Stomach (tissue), 9 donors: ENCODE data around the gene VASP. TPM values are rescaled to one million over a fixed set of nuclear protein-coding genes. Genes with fewer than 3 reads are reported as not detected.
A peak's percentile ranks its signal among the peaks of the same experiment; 100 is the strongest.

Experiments
- DNase-seq, 2 donors: peaks; one replicate each; pipeline versions ENCODE4 v3.0.0 to v3.0.0-alpha.2; 2013 to 2019
- H3K27ac ChIP-seq, 5 donors: fragments of 200-600 bp in 4 of 5; sonication (generic) in 4 of 5; one replicate each; pipeline ENCODE4 v1.5.1; 2013 to 2019; ENCODE audit warnings: mild to moderate bottlenecking in 1 of 5, moderate library complexity in 1 of 5
- H3K27me3 ChIP-seq, 3 donors: fragments of 200-600 bp; sonication (generic); one replicate each; pipeline ENCODE4 v1.5.1; 2017 to 2019; ENCODE audit warnings: mixed run types in 1 of 3
- H3K36me3 ChIP-seq, 4 donors: fragments of 200-600 bp; sonication (generic); 1 replicate in 3 of 4; 2 replicates in 1 of 4; pipeline ENCODE4 v1.5.1; 2016 to 2019
- H3K4me1 ChIP-seq, 4 donors: fragments of 200-600 bp; sonication (generic); one replicate each; pipeline ENCODE4 v1.5.1; 2016 to 2019
- H3K4me3 ChIP-seq, 4 donors: fragments of 200-600 bp; sonication (generic) in 3 of 4; one replicate each; pipeline ENCODE4 v1.5.1; 2016 to 2019; ENCODE audit warnings: mild to moderate bottlenecking in 1 of 4
- H3K9me3 ChIP-seq, 4 donors: fragments of 200-600 bp; sonication (generic); one replicate each; pipeline ENCODE4 v1.5.1; 2016 to 2019
- EP300 ChIP-seq: sonication (generic); formaldehyde crosslinking; IDR thresholded peaks from one replicate; pipeline ENCODE4 v1.6.1; 2017; ENCODE audit warnings: antibody characterized with exemption
- POLR2A ChIP-seq, 4 donors: fragments of 450-650 bp; IDR thresholded peaks; one replicate each; pipeline ENCODE4 v1.6.1; 2016; ENCODE audit warnings: antibody characterized with exemption in 4 of 4, control low read depth in 2 of 4, mild to moderate bottlenecking in 1 of 4, moderate library complexity in 1 of 4
- POLR2AphosphoS5 ChIP-seq, 3 donors: sonication (generic); formaldehyde crosslinking; IDR thresholded peaks; one replicate each; pipeline ENCODE4 v1.6.1; 2016; ENCODE audit warnings: antibody characterized with exemption in 3 of 3
- WGBS, 5 donors: extraction: QIAGEN DNeasy Blood & Tissue Kit in 3 of 5; methylation state at CpG; one replicate each; pipeline versions ENCODE4 v1.1.5 to v1.1.7; 2013 to 2018; 5-methylcytosine and 5-hydroxymethylcytosine counted together
- intact Hi-C: fragments of 100-400 bp; cut with DNase I; formaldehyde crosslinking; loops from one replicate; pipeline ENCODE4 v1.15.1; 2023; ENCODE audit warnings: low total_unique reads
- polyA plus RNA-seq, 3 donors: library from polyadenylated mRNA; stranded (reverse); fragments of 200-250 nt; gene quantifications; one replicate each; pipeline ENCODE4 v1.2.3, GENCODE V29; 2013
- total RNA-seq, 5 donors: library from RNA; depleted of rRNA; stranded (reverse); fragments of >200 nt; gene quantifications; one replicate each; pipeline versions ENCODE4 v1.1.0 to v1.2.3, GENCODE V29; 2014 to 2016
- TF ChIP-seq, protein P1 (sequence below), 7 experiments: fragments of 450-650 bp in 4 of 7; fragments of 200-600 bp in 3 of 7; sonication (generic) in 3 of 7; IDR thresholded peaks; one replicate each; pipeline ENCODE4 v1.5.1; 2016 to 2019; ENCODE audit warnings: antibody characterized with exemption in 7 of 7, control low read depth in 2 of 7, mild to moderate bottlenecking in 1 of 7
- donor health status: healthy with polysubstance abuse.
- donor health status: Bipolar disorder and iron deficiency.
- donor health status: healthy.

The VASP gene
- total and polyA plus RNA-seq, 8 donors: 48.4 to 280 (median 97.5) TPM

DNA sequence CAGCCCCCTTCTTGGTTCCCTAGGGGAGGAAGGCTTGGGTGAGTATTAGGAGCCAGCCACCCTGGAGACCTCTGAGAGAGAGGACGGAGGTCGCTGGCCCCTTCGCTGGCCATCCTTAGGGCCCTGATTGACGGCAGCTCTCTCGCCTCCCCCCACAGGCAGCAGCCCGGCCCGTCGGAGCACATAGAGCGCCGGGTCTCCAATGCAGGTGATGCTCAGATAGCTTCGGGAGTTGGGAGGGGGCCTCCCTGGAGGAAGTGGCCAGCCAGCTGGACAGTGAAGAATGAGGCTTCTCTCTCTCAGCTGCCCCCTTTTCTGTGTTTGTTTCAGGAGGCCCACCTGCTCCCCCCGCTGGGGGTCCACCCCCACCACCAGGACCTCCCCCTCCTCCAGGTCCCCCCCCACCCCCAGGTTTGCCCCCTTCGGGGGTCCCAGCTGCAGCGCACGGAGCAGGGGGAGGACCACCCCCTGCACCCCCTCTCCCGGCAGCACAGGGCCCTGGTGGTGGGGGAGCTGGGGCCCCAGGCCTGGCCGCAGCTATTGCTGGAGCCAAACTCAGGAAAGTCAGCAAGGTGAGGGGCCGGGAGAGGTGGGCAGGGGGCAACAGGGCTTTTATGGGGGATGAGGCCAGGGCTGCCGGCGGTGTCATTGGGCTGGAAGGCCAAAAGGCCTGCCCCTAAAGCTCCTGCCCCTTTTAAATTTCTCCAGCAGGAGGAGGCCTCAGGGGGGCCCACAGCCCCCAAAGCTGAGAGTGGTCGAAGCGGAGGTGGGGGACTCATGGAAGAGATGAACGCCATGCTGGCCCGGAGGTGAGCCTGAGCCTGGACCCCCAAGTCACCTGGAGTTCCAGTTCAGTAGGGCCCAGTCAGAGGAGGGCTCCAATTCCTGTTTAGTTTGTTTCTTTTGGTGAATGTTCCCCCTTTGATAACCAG lies 15.0 kb downstream of the VASP start:
- peaks cover 78 to 98% (median 96%) of the 10 kb centered on the region in 4 donors for H3K36me3 ChIP-seq
- peaks cover 14 to 93% (median 50%) of the 10 kb centered on the region in 4 donors for H3K4me1 ChIP-seq
- intact Hi-C loops: loop anchor here (10.0 kb wide), 1 partner anchor 123 kb away; no protein-coding TSS in a partner anchor
- no peak overlapping the region for H3K4me3 ChIP-seq
- no peaks in the 10 kb centered on the region for H3K27me3 ChIP-seq
- TF ChIP-seq POLR2AphosphoS5 (IDR thresholded peaks at IDR 0.05): no peak
- no peak for TF ChIP-seq EP300
- TF ChIP-seq, protein P1, sequence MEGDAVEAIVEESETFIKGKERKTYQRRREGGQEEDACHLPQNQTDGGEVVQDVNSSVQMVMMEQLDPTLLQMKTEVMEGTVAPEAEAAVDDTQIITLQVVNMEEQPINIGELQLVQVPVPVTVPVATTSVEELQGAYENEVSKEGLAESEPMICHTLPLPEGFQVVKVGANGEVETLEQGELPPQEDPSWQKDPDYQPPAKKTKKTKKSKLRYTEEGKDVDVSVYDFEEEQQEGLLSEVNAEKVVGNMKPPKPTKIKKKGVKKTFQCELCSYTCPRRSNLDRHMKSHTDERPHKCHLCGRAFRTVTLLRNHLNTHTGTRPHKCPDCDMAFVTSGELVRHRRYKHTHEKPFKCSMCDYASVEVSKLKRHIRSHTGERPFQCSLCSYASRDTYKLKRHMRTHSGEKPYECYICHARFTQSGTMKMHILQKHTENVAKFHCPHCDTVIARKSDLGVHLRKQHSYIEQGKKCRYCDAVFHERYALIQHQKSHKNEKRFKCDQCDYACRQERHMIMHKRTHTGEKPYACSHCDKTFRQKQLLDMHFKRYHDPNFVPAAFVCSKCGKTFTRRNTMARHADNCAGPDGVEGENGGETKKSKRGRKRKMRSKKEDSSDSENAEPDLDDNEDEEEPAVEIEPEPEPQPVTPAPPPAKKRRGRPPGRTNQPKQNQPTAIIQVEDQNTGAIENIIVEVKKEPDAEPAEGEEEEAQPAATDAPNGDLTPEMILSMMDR (IDR thresholded peaks at IDR 0.05): no peak
- no peak for TF ChIP-seq POLR2A (IDR thresholded peaks at IDR 0.05)
- 82 to 92% (median 86%) methylated on average over 14 to 24 of the region's 24 CpGs for WGBS, 5 donors
- peak overlapping the region in 4 of 5 donors; percentile 52 to 72 (median 62) for H3K27ac ChIP-seq
- no peaks in the 10 kb centered on the region for H3K9me3 ChIP-seq
- no peak for DNase-seq

DNA sequence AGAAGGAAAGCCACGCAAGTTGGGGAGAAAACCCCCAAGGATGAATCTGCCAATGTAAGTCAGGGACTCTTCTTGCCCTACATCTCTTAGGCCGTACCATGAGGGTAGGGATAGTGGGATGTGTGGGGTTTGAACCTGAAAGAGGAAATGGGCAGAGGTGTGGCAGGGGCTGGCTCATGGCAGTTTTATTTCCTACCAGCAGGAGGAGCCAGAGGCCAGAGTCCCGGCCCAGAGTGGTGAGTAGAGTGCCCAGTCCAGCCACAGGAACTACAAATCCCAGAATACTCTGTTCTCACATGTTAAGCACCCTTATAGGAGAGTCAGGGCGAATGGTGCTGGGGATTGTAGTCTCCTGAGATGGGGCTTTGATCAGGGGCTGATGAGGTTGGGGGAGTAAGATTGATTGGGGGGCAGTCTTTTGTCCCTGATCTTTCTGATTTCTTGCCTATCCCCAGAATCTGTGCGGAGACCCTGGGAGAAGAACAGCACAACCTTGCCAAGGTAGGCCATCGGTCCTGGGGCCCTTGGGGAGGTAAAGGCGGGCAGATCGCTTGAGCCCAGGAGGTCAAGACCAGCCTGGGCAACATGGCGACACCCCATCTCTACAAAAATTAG lies 16.5 kb downstream of the VASP start:
- no peak overlapping the region for H3K4me3 ChIP-seq
- peaks cover 15 to 93% (median 51%) of the 10 kb centered on the region in 4 donors for H3K4me1 ChIP-seq
- H3K9me3 ChIP-seq: no peaks in the 10 kb centered on the region
- peak overlapping the region in 2 of 5 donors; percentile 66 to 67 for H3K27ac ChIP-seq
- WGBS, 5 donors: 61 to 68% (median 66%) methylated on average over 7 to 9 of the region's 9 CpGs
- H3K27me3 ChIP-seq: peaks cover 0 to under 1% (median 0%) of the 10 kb centered on the region in 3 donors
- DNase-seq: peak; percentile 80 to 96
- H3K36me3 ChIP-seq: peaks cover 67 to 90% (median 85%) of the 10 kb centered on the region in 4 donors
- TF ChIP-seq, protein P1 (IDR thresholded peaks at IDR 0.05): peak in 6 of 7 experiments; percentile 68 to 96 (median 88)
- TF ChIP-seq POLR2AphosphoS5 (IDR thresholded peaks at IDR 0.05) (peak in 1 of 3 donors; percentile 57), EP300 (no peak), POLR2A (IDR thresholded peaks at IDR 0.05) (no peak)
- intact Hi-C loops: loop anchor here (10.0 kb wide), 1 partner anchor 121 kb away; no protein-coding TSS in a partner anchor

DNA sequence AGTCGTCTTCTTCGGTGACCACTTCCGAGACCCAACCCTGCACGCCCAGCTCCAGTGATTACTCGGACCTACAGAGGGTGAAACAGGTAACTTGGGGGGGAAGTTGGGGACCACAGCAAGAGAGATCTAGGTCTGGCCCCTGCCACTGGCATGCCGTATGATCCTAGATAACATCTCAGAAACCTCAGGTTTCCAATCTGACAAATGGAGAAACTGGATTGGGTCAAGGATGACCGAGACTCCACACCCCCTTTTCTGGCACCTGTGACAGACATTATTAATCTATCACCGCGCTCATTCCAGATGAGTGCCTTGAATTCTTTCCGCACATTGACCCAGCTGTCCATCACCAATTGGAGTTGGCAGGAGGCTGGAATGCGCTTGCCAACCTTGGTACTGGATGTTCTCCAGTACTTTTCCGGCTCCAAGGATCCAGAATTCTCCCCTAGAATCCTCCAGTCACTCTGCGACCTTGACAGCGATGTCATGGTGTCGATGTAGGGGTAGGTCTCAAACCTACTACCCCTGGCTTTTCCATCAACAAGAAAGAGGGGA lies 17.4 kb downstream of the VASP start:
- 82 to 89% (median 86%) methylated on average over 14 to 15 of the region's 15 CpGs for WGBS, 5 donors
- intact Hi-C loops: loop anchor here (10.0 kb wide), 1 partner anchor 120 kb away; no protein-coding TSS in a partner anchor
- H3K27ac ChIP-seq: peak overlapping the region in 2 of 5 donors; percentile 20 to 66
- no peak for TF ChIP-seq EP300
- TF ChIP-seq POLR2AphosphoS5 (IDR thresholded peaks at IDR 0.05): no peak
- no peak for TF ChIP-seq POLR2A (IDR thresholded peaks at IDR 0.05)
- TF ChIP-seq, protein P1 (IDR thresholded peaks at IDR 0.05): no peak
- H3K27me3 ChIP-seq: peaks cover 0 to 8% (median 6%) of the 10 kb centered on the region in 3 donors
- H3K4me3 ChIP-seq: no peak overlapping the region
- no peak for DNase-seq
- H3K9me3 ChIP-seq: no peaks in the 10 kb centered on the region
- H3K36me3 ChIP-seq: peaks cover 59 to 81% (median 76%) of the 10 kb centered on the region in 4 donors
- H3K4me1 ChIP-seq: peaks cover 18 to 95% (median 54%) of the 10 kb centered on the region in 4 donors

DNA sequence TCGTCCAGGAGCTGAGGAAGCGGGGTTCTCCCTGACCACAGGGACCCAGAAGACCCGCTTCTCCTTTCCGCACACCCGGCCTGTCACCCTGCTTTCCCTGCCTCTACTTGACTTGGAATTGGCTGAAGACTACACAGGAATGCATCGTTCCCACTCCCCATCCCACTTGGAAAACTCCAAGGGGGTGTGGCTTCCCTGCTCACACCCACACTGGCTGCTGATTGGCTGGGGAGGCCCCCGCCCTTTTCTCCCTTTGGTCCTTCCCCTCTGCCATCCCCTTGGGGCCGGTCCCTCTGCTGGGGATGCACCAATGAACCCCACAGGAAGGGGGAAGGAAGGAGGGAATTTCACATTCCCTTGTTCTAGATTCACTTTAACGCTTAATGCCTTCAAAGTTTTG lies 18.9 kb downstream of the VASP start:
- Histone ChIP-seq H3K36me3 (peaks cover 46 to 68% (median 62%) of the 10 kb centered on the region in 4 donors), H3K9me3 (no peaks in the 10 kb centered on the region), H3K27me3 (peaks cover 0 to 10% (median 10%) of the 10 kb centered on the region in 3 donors), H3K27ac (peak overlapping the region in 4 of 5 donors; percentile 20 to 66 (median 28)), H3K4me1 (peaks cover 18 to 83% (median 46%) of the 10 kb centered on the region in 4 donors), H3K4me3 (no peak overlapping the region)
- TF ChIP-seq POLR2A (IDR thresholded peaks at IDR 0.05) (no peak), EP300 (no peak), POLR2AphosphoS5 (IDR thresholded peaks at IDR 0.05) (peak in 1 of 3 donors; percentile 8)
- TF ChIP-seq, protein P1 (IDR thresholded peaks at IDR 0.05): no peak
- intact Hi-C loops: loop anchor here (10.0 kb wide), 1 partner anchor 119 kb away; no protein-coding TSS in a partner anchor
- DNase-seq: peak; percentile 70 to 83
- WGBS, 5 donors: 62 to 76% (median 72%) methylated on average over 9 of the region's 9 CpGs
